Ishikawa (cell line): ENCODE data around the gene GTF2H2.
"Not testable (repeated sequence)": the region's sequence is repeated elsewhere in the genome, so short reads cannot be mapped to it uniquely, and the experiment has no call there.

Experiments used
- CEBPB ChIP-seq: IDR thresholded peaks from 2 replicates; pipeline ENCODE4 v1.6.1; 2012
- CREB1 ChIP-seq: IDR thresholded peaks from 2 replicates; pipeline ENCODE4 v1.6.1; 2012; ENCODE audit warnings: low read depth
- EGR1 ChIP-seq: IDR thresholded peaks from 2 replicates; pipeline ENCODE4 v1.6.1; 2012
- EP300 ChIP-seq: IDR thresholded peaks from 2 replicates; pipeline ENCODE4 v1.6.1; 2012; ENCODE audit warnings: borderline replicate concordance
- FOXM1 ChIP-seq: IDR thresholded peaks from 2 replicates; pipeline ENCODE4 v1.6.1; 2012; ENCODE audit warnings: low read depth, borderline replicate concordance
- NFIC ChIP-seq: IDR thresholded peaks from 2 replicates; pipeline ENCODE4 v1.6.1; 2012
- RAD21 ChIP-seq: IDR thresholded peaks from 2 replicates; pipeline ENCODE4 v1.6.1; 2012; ENCODE audit warnings: low read depth
- TAF1 ChIP-seq: IDR thresholded peaks from 2 replicates; pipeline ENCODE4 v1.6.1; 2012; ENCODE audit warnings: low read depth, mild to moderate bottlenecking
- TCF12 ChIP-seq: IDR thresholded peaks from 2 replicates; pipeline ENCODE4 v1.6.1; 2012; ENCODE audit warnings: low read depth
- TEAD4 ChIP-seq: IDR thresholded peaks from 2 replicates; pipeline ENCODE4 v1.6.1; 2012
- YY1 ChIP-seq: IDR thresholded peaks from 2 replicates; pipeline ENCODE4 v1.6.1; 2012; ENCODE audit warnings: low read depth
- ZBTB7A ChIP-seq: IDR thresholded peaks from 2 replicates; pipeline ENCODE4 v1.6.1; 2012; ENCODE audit warnings: low read depth
- TF ChIP-seq, protein P1 (sequence below): IDR thresholded peaks from 2 replicates; pipeline ENCODE4 v1.6.1; 2012
- TF ChIP-seq, protein P2 (sequence below): IDR thresholded peaks from 2 replicates; pipeline ENCODE4 v1.6.1; 2012; ENCODE audit warnings: low read depth, mild to moderate bottlenecking
- TF ChIP-seq, protein P3 (sequence below): IDR thresholded peaks from 2 replicates; pipeline ENCODE4 v1.6.1; 2012

GTF2H2 gene

DNA sequence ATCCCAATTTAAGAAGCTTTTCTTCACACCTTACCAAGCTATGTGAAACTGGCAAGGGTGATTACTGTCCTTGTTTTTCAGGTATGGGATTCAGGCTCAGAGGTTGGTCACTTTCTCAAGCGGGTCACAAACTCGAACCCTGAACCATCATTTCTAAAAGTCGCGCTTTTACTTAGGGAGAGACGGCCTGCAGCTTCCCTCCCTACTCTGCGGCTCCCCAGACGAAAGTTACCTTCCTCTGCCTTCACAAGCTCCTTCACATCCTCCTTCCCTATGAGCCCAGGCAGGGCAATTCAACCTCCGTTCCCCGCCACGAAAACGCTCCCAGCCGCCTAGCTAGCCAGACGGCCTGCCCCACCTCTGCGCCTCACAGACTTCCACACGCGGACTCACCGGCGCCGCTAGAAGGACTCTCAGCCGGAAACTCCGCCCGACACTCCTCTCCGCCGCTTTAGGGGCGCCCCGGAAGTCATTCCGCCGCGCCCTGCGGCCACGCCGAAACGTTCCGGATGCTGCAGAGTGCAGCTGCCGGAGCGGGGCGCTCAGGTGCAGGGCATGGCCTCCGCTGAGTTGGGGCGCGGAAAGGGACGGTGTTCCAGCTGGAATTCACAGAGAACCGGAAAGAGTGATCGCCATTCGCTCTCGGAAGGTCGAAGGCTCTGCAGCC is at the start of gene GTF2H2:
Gene GTF2H2 (minus strand): TSS at position 415 of the 667 bp plus-strand sequence. CDS start 4,913 bp downstream, outside the sequence.
- TF ChIP-seq TAF1, EP300, YY1: not testable (repeated sequence)

DNA sequence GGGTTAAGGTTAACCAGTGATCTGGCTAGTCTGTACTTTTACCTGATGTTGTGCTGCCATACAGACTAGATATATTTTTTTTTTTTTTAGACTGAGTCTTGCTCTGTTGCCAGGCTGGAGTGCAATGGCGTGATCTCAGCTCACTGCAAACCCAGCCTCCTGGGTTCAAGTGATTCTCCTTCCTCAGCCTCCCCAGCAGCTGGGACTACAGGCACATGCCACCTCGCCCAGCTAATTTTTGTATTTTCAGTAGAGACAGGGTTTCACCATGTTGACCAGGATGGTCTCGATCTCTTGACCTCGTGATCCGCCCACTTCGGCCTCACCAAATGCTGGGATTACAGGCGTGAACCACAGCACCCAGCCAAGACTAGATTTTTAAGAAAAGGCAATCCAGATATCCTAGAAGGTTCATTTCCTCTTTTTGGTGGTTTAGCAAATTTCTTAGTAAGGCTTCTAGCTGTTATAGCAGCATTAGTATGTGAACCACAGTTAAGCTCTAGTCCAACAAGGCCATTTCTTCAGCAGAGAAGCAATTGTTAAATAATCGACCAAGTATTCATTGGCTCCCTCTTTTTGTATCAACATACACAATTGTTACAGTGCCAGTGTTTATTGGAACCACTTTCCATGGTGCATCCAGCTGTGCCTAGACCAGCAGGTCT is 42.1 kb downstream of the GTF2H2 start, which contains the start of gene NAIP:
Gene NAIP (minus strand): TSS at position 51 of the 665 bp plus-strand sequence. CDS start 12,424 bp downstream, outside the sequence.
- TF ChIP-seq TEAD4, CREB1: not testable (repeated sequence)
- TF ChIP-seq, protein P1, sequence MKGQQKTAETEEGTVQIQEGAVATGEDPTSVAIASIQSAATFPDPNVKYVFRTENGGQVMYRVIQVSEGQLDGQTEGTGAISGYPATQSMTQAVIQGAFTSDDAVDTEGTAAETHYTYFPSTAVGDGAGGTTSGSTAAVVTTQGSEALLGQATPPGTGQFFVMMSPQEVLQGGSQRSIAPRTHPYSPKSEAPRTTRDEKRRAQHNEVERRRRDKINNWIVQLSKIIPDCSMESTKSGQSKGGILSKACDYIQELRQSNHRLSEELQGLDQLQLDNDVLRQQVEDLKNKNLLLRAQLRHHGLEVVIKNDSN, result not testable (repeated sequence)

DNA sequence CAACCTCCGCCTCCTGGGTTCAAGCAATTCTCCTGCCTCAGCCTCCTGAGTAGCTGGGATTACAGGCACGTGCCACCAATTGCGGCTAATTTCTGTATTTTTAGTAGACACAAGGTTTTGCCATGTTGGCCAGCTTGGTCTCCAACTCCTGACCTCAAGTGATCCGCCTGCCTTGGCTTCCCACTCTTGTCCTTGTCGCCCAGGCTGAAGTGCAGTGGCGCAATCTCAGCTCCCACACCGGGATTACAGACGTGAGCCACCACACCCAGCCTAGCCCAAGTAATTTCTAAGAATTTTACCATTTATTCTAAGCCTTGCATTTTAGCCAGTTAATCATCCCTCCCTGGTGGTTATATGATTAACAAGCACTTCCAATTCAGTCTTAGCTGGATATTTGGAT is 53.3 kb downstream of the GTF2H2 start:
- TF ChIP-seq CEBPB (no peak), TAF1 (no peak), RAD21 (no peak), EP300 (no peak)
- TF ChIP-seq, protein P2, sequence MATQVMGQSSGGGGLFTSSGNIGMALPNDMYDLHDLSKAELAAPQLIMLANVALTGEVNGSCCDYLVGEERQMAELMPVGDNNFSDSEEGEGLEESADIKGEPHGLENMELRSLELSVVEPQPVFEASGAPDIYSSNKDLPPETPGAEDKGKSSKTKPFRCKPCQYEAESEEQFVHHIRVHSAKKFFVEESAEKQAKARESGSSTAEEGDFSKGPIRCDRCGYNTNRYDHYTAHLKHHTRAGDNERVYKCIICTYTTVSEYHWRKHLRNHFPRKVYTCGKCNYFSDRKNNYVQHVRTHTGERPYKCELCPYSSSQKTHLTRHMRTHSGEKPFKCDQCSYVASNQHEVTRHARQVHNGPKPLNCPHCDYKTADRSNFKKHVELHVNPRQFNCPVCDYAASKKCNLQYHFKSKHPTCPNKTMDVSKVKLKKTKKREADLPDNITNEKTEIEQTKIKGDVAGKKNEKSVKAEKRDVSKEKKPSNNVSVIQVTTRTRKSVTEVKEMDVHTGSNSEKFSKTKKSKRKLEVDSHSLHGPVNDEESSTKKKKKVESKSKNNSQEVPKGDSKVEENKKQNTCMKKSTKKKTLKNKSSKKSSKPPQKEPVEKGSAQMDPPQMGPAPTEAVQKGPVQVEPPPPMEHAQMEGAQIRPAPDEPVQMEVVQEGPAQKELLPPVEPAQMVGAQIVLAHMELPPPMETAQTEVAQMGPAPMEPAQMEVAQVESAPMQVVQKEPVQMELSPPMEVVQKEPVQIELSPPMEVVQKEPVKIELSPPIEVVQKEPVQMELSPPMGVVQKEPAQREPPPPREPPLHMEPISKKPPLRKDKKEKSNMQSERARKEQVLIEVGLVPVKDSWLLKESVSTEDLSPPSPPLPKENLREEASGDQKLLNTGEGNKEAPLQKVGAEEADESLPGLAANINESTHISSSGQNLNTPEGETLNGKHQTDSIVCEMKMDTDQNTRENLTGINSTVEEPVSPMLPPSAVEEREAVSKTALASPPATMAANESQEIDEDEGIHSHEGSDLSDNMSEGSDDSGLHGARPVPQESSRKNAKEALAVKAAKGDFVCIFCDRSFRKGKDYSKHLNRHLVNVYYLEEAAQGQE, result no peak
- TF ChIP-seq, protein P3, sequence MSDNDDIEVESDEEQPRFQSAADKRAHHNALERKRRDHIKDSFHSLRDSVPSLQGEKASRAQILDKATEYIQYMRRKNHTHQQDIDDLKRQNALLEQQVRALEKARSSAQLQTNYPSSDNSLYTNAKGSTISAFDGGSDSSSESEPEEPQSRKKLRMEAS, result no peak

DNA sequence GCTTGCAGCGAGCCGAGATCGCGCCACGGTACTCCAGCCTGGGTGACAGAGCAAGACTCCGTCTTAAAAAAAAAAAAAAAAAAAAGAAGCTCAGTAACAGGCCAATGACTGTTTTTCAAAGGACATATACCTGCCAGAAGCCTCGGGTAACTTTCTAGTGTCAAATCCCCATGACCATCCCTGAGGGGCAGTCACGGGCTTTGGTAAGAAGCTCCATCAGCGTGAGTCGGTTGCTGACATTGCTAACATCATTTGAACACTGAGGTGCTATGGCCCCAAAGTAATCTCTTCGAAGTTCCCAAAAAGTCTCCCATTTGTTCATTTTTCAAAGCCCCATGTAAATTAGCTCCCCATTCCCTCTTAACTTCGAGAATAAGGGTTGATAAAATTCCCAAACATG is 53.9 kb downstream of the GTF2H2 start:
- TF ChIP-seq, protein P2, result no peak
- TF ChIP-seq RAD21, result peak; percentile 13; the same call in 1 of the 2 replicates

DNA sequence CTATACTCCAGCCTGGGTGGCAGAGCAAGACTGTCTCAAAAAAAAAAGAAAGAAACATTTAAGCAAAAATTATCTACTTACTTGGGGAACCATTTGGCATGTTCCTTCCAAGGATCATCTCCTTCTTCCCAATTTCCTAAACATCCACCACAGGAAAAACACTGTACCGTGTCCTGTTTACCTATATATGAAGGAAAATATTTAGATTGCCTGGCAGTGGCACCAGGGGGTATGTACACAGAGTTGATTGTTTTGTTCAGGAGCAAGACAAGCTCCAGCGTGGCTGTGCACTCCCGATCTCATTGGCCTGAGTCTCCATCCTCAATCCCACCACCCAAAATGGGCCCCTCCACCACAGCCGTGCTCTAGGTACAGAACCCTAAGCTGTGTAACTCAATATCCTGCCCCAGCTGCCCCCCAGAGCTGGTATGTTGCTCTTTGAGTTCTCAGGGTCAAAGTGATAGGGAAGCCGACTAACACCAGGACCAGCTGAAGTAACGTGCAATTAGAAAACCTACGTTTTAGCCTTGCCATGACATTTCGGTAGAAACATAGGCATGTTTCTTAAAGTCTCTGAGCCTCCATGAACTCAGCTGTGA is 56.2 kb downstream of the GTF2H2 start:
- TF ChIP-seq, protein P3, result no peak
- TF ChIP-seq TCF12 (no peak), RAD21 (no peak), CREB1 (no peak), FOXM1 (no peak), EP300 (no peak), NFIC (no peak), CEBPB (no peak), TEAD4 (no peak), EGR1 (no peak), ZBTB7A (no peak), YY1 (no peak), TAF1 (no peak)
- TF ChIP-seq, protein P2, result no peak
- TF ChIP-seq, protein P1, result no peak
